Upper lobe of left lung (tissue), 4 donors: ENCODE measurements around the gene DLGAP4.

Source experiments
- CTCF ChIP-seq, 6 experiments: fragments of 450-650 bp in 4 of 6; fragments of 200-600 bp in 2 of 6; sonication (generic) in 2 of 6; IDR thresholded peaks; one replicate each; pipeline ENCODE4 v1.5.1; 2016 to 2019; ENCODE audit warnings: antibody characterized with exemption in 6 of 6
- EP300 ChIP-seq, 4 donors: sonication (generic); formaldehyde crosslinking; IDR thresholded peaks; one replicate each; pipeline ENCODE4 v1.5.1; 2017; ENCODE audit warnings: antibody characterized with exemption in 4 of 4, control low read depth in 2 of 4
- POLR2A ChIP-seq, 4 donors: fragments of 450-650 bp; IDR thresholded peaks; one replicate each; pipeline ENCODE4 v1.5.1; 2016 to 2017; ENCODE audit warnings: antibody characterized with exemption in 4 of 4, mild to moderate bottlenecking in 2 of 4
- POLR2AphosphoS5 ChIP-seq, 2 donors: sonication (generic); formaldehyde crosslinking; IDR thresholded peaks; one replicate each; pipeline ENCODE4 v1.5.1; 2017; ENCODE audit warnings: antibody characterized with exemption in 2 of 2

- no peak for TF ChIP-seq CTCF (IDR thresholded peaks at IDR 0.05)
- no peak for TF ChIP-seq POLR2A (IDR thresholded peaks at IDR 0.05)
- no peak for TF ChIP-seq POLR2AphosphoS5 (IDR thresholded peaks at IDR 0.05)
- no peak for TF ChIP-seq EP300 (IDR thresholded peaks at IDR 0.05)
Observed at GRCh38 chr20:36549628-36549941, 243.4 kb downstream of the DLGAP4 start.
